H9 (cell line): ENCODE measurements around the gene URAD. TPM values are rescaled to one million over a fixed set of nuclear protein-coding genes. Genes with fewer than 3 reads are reported as not detected.

Experiments
- DNase-seq: peaks from one replicate; pipeline ENCODE4 v3.0.0-alpha.2; 2017
- H2AFZ ChIP-seq: one replicate; pipeline ENCODE4 v1.6.1; 2013; ENCODE audit warnings: mild to moderate bottlenecking, low read length, control low read depth, moderate library complexity
- H2AK5ac ChIP-seq: 2 replicates; pipeline ENCODE4 v1.6.1; 2013; ENCODE audit warnings: low read length, control low read depth, mixed read lengths; ENCODE audit not compliant: insufficient read length
- H2BK120ac ChIP-seq: one replicate; pipeline ENCODE4 v1.6.1; 2013; ENCODE audit warnings: low read depth, mild to moderate bottlenecking, low read length, control low read depth, inconsistent platforms; ENCODE audit not compliant: poor library complexity, severe bottlenecking
- H2BK12ac ChIP-seq: 2 replicates; pipeline ENCODE4 v1.6.1; 2013; ENCODE audit warnings: low read length, control low read depth, mixed read lengths, low read depth; ENCODE audit not compliant: insufficient read length
- H2BK15ac ChIP-seq: 2 replicates; pipeline ENCODE4 v1.6.1; 2013; ENCODE audit warnings: low read depth, low read length, control low read depth
- H2BK20ac ChIP-seq: one replicate; pipeline ENCODE4 v1.6.1; 2013; ENCODE audit warnings: low read depth, mild to moderate bottlenecking, low read length, control low read depth, inconsistent platforms; ENCODE audit not compliant: poor library complexity, severe bottlenecking
- H2BK5ac ChIP-seq: 2 replicates; pipeline ENCODE4 v1.6.1; 2013; ENCODE audit warnings: low read length, control low read depth, mixed read lengths; ENCODE audit not compliant: insufficient read length
- H3K14ac ChIP-seq: 2 replicates; pipeline ENCODE4 v1.6.1; 2013; ENCODE audit warnings: low read length, control low read depth; ENCODE audit not compliant: insufficient read depth
- H3K18ac ChIP-seq: 2 replicates; pipeline ENCODE4 v1.6.1; 2013; ENCODE audit warnings: low read depth, mild to moderate bottlenecking, mixed read lengths, low read length, control low read depth; ENCODE audit not compliant: insufficient read length
- H3K23ac ChIP-seq: 2 replicates; pipeline ENCODE4 v1.6.1; 2013; ENCODE audit warnings: low read length, control low read depth, mixed read lengths, low read depth; ENCODE audit not compliant: insufficient read length
- H3K23me2 ChIP-seq: 2 replicates; pipeline ENCODE4 v1.6.1; 2013; ENCODE audit warnings: low read depth, mild to moderate bottlenecking, mixed read lengths, low read length, control low read depth; ENCODE audit not compliant: insufficient read length, poor library complexity, severe bottlenecking
- H3K27ac ChIP-seq: 2 replicates; pipeline ENCODE4 v1.5.1; 2013; ENCODE audit warnings: low read length, control low read depth, mixed read lengths, low read depth; ENCODE audit not compliant: insufficient read length
- H3K27me3 ChIP-seq: 2 replicates; pipeline ENCODE4 v1.6.1; 2013; ENCODE audit warnings: low read length, control low read depth, inconsistent platforms; ENCODE audit not compliant: insufficient read depth
- H3K4ac ChIP-seq: 2 replicates; pipeline ENCODE4 v1.6.1; 2013; ENCODE audit warnings: low read depth, mild to moderate bottlenecking, control low read depth, inconsistent platforms, low read length, moderate library complexity
- H3K4me1 ChIP-seq: 2 replicates; pipeline ENCODE4 v1.6.1; 2013; ENCODE audit warnings: low read length, control low read depth, inconsistent platforms; ENCODE audit not compliant: insufficient read depth
- H3K4me2 ChIP-seq: 2 replicates; pipeline ENCODE4 v1.6.1; 2013; ENCODE audit warnings: low read length, control low read depth, mixed read lengths; ENCODE audit not compliant: insufficient read length, insufficient read depth
- H3K56ac ChIP-seq: 2 replicates; pipeline ENCODE4 v1.6.1; 2013; ENCODE audit warnings: low read depth, mild to moderate bottlenecking, mixed read lengths, low read length, control low read depth; ENCODE audit not compliant: insufficient read length
- H3K79me1 ChIP-seq: 2 replicates; pipeline ENCODE4 v1.6.1; 2013; ENCODE audit warnings: low read depth, mild to moderate bottlenecking, moderate library complexity, low read length, control low read depth, inconsistent platforms; ENCODE audit not compliant: insufficient read depth, poor library complexity, severe bottlenecking
- H3K79me2 ChIP-seq: 2 replicates; pipeline ENCODE4 v1.6.1; 2013; ENCODE audit warnings: low read length, control low read depth, inconsistent platforms; ENCODE audit not compliant: insufficient read depth
- H3K9ac ChIP-seq: 2 replicates; pipeline ENCODE4 v1.6.1; 2013; ENCODE audit warnings: low read length, control low read depth, mixed read lengths; ENCODE audit not compliant: insufficient read length; ENCODE audit errors: extremely low read depth
- H3K9me3 ChIP-seq: one replicate; pipeline ENCODE4 v1.6.1; 2013; ENCODE audit warnings: low read depth, low read length, inconsistent platforms; ENCODE audit not compliant: control insufficient read depth
- H3T11ph ChIP-seq: one replicate; pipeline ENCODE4 v1.6.1; 2013; ENCODE audit warnings: mild to moderate bottlenecking, low read length, control low read depth, inconsistent platforms
- H4K20me1 ChIP-seq: one replicate; pipeline ENCODE4 v1.6.1; 2013; ENCODE audit not compliant: control insufficient read depth, insufficient read length, insufficient read depth
- H4K5ac ChIP-seq: 2 replicates; pipeline ENCODE4 v1.6.1; 2013; ENCODE audit warnings: low read depth, mild to moderate bottlenecking, mixed read lengths, low read length, control low read depth; ENCODE audit not compliant: insufficient read length
- H4K8ac ChIP-seq: replicated peaks from 2 replicates; pipeline ENCODE4 v1.6.1; 2013; ENCODE audit warnings: low read length, control low read depth, mixed read lengths, low read depth; ENCODE audit not compliant: insufficient read length
- H4K91ac ChIP-seq: 2 replicates; pipeline ENCODE4 v1.6.1; 2013; ENCODE audit warnings: low read depth, mild to moderate bottlenecking, moderate library complexity, mixed read lengths, low read length, control low read depth; ENCODE audit not compliant: insufficient read length
- H3K27ac Mint-ChIP-seq, 3 experiments: 2 replicates in 2 of 3; 3 replicates in 1 of 3; pipeline ENCODE4 v1.8.0; 2020 to 2021; ENCODE audit warnings: mixed read lengths in 3 of 3, mild to moderate bottlenecking in 1 of 3, moderate library complexity in 1 of 3
- H3K27me3 Mint-ChIP-seq: 2 replicates; pipeline ENCODE4 v1.8.0; 2021; ENCODE audit warnings: low read depth, mild to moderate bottlenecking, moderate library complexity, mixed read lengths
- H3K36me3 Mint-ChIP-seq, 3 experiments: 2 replicates in 2 of 3; 3 replicates in 1 of 3; pipeline ENCODE4 v1.8.0; 2020 to 2021; ENCODE audit warnings: low read depth in 3 of 3, mixed read lengths in 3 of 3; ENCODE audit not compliant: insufficient read depth in 1 of 3
- H3K4me1 Mint-ChIP-seq, 2 experiments: 2 replicates each; pipeline ENCODE4 v1.8.0; 2020; ENCODE audit warnings: mixed read lengths in 2 of 2
- H3K4me3 Mint-ChIP-seq, 2 experiments: 2 replicates in 1 of 2; 3 replicates in 1 of 2; pipeline ENCODE4 v1.8.0; 2020 to 2021; ENCODE audit warnings: mild to moderate bottlenecking in 2 of 2, mixed read lengths in 2 of 2, moderate library complexity in 1 of 2
- H3K9me3 Mint-ChIP-seq, 2 experiments: 2 replicates in 1 of 2; 3 replicates in 1 of 2; pipeline ENCODE4 v1.8.0; 2020; ENCODE audit warnings: mild to moderate bottlenecking in 2 of 2, mixed read lengths in 2 of 2, moderate library complexity in 1 of 2
- WGBS: extraction: QIAGEN DNeasy Blood & Tissue Kit; methylation state at CpG from one replicate; pipeline ENCODE4 v1.1.7; 2013; ENCODE audit warnings: missing lambda C conversion rate, low lambda C conversion rate, mixed read lengths; ENCODE audit not compliant: insufficient read length; ENCODE audit errors: extremely low coverage; 5-methylcytosine and 5-hydroxymethylcytosine counted together
- total RNA-seq: library from RNA; stranded (reverse); gene quantifications from 2 replicates; pipeline ENCODE4 v1.2.1, GENCODE V29; 2021
- TF ChIP-seq, protein P1 (sequence below): fragments of 200-600 bp; sonication (generic); conservative IDR thresholded peaks from 3 replicates; pipeline ENCODE4 v1.8.0; 2021; ENCODE audit warnings: antibody characterized with exemption, mild to moderate bottlenecking

URAD gene
- total RNA-seq, 1 experiment from 2014 or later: not detected

- H3K27me3 ChIP-seq: peaks cover 94% of the 10 kb centered on the region
- no peak within 1 kb of the TSS for H4K91ac ChIP-seq
- H2AK5ac ChIP-seq: no peak within 1 kb of the TSS
- no peak within 1 kb of the TSS for H2BK120ac ChIP-seq
- no CpG with 5 or more reads among the region's 34 CpGs for WGBS
- no peak within 1 kb of the TSS for H2AFZ ChIP-seq
- Mint-ChIP-seq H3K27ac (no peak within 1 kb of the TSS), H3K27me3 (peaks cover 100% of the 10 kb centered on the region), H3K36me3 (no peaks in the 10 kb centered on the region), H3K4me1 (peaks cover 33 to 44% of the 10 kb centered on the region in 2 experiments), H3K4me3 (peak within 1 kb of the TSS in 1 of 2 experiments; percentile 78; a peak in 3 of 5 replicates), H3K9me3 (peaks cover 5 to 19% of the 10 kb centered on the region in 2 experiments)
- H4K8ac ChIP-seq: no peak within 1 kb of the TSS
- no peak within 1 kb of the TSS for H2BK12ac ChIP-seq
- H3K4me1 ChIP-seq: peaks cover 9% of the 10 kb centered on the region
- no peak within 1 kb of the TSS for H3T11ph ChIP-seq
- no peak within 1 kb of the TSS for H3K23ac ChIP-seq
- H3K9me3 ChIP-seq: no peaks in the 10 kb centered on the region
- no peaks in the 10 kb centered on the region for H3K79me2 ChIP-seq
- H2BK5ac ChIP-seq: no peak within 1 kb of the TSS
- no peak within 1 kb of the TSS for H3K27ac ChIP-seq
- no peaks in the 10 kb centered on the region for H3K79me1 ChIP-seq
- H3K23me2 ChIP-seq: no peaks in the 10 kb centered on the region
- H3K18ac ChIP-seq: peak within 1 kb of the TSS; percentile 32
- DNase-seq: peak; percentile 83
- H4K5ac ChIP-seq: no peak within 1 kb of the TSS
- TF ChIP-seq, protein P1, sequence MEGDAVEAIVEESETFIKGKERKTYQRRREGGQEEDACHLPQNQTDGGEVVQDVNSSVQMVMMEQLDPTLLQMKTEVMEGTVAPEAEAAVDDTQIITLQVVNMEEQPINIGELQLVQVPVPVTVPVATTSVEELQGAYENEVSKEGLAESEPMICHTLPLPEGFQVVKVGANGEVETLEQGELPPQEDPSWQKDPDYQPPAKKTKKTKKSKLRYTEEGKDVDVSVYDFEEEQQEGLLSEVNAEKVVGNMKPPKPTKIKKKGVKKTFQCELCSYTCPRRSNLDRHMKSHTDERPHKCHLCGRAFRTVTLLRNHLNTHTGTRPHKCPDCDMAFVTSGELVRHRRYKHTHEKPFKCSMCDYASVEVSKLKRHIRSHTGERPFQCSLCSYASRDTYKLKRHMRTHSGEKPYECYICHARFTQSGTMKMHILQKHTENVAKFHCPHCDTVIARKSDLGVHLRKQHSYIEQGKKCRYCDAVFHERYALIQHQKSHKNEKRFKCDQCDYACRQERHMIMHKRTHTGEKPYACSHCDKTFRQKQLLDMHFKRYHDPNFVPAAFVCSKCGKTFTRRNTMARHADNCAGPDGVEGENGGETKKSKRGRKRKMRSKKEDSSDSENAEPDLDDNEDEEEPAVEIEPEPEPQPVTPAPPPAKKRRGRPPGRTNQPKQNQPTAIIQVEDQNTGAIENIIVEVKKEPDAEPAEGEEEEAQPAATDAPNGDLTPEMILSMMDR: no peak
- no peak within 1 kb of the TSS; the same call in 1 of the 2 replicates for H3K14ac ChIP-seq
- no peak within 1 kb of the TSS; the same call in 1 of the 2 replicates for H2BK15ac ChIP-seq
- H3K4ac ChIP-seq: no peak within 1 kb of the TSS
- peaks cover 4% of the 10 kb centered on the region for H4K20me1 ChIP-seq
- H2BK20ac ChIP-seq: no peak within 1 kb of the TSS
- H3K56ac ChIP-seq: no peak within 1 kb of the TSS
- no peak within 1 kb of the TSS for H3K9ac ChIP-seq
- H3K4me2 ChIP-seq: peak within 1 kb of the TSS; percentile 46
Measured at GRCh38 chr13:27969082-27969865, 19.2 kb downstream of the URAD start, which contains the start of gene CDX2. TSS of gene CDX2 (minus strand) at chr13:27969315. CDS start at chr13:27969006, 309 bp downstream.
